DMS 273 (cell line): ENCODE results near the gene PCDHA1.

Source experiments
- DNase-seq: peaks from one replicate; lab custom pipeline; 2025; ENCODE audit not compliant: unreplicated experiment; lab: John Stamatoyannopoulos, UW

The PCDHA1 gene

GRCh38 chr5:141040093-141040770 lies 254.3 kb downstream of the PCDHA1 start:
- DNase-seq = peak; percentile 94

- peak; percentile 99 for DNase-seq
Measured at GRCh38 chr5:141040771-141041426, 255.0 kb downstream of the PCDHA1 start.

- DNase-seq = no peak
Measured at GRCh38 chr5:141041427-141041785, 255.5 kb downstream of the PCDHA1 start.

GRCh38 chr5:141042555-141042954 lies 256.6 kb downstream of the PCDHA1 start:
- DNase-seq = peak; percentile 80

- DNase-seq = peak; percentile 84
Measured at GRCh38 chr5:141050622-141051520, 264.9 kb downstream of the PCDHA1 start, which contains the start of gene PCDHB1. Gene PCDHB1 (plus strand): TSS chr5:141051374. CDS start chr5:141051471, 97 bp downstream.

GRCh38 chr5:141051521-141051866 lies 265.6 kb downstream of the PCDHA1 start:
- DNase-seq = peak; percentile 83
